Fibroblast of pulmonary artery (primary cell): ENCODE results near the gene CLIC2.

Experiments
- DNase-seq: peaks from one replicate; pipeline ENCODE4 v3.0.0-alpha.2; 2010; ENCODE audit warnings: low read depth
- H3K4me3 ChIP-seq: replicated peaks from 2 replicates; pipeline ENCODE4 v1.5.1; 2011; ENCODE audit warnings: low read depth, mild to moderate bottlenecking, control low read depth, low read length, moderate library complexity
- TF ChIP-seq, protein P1 (sequence below): IDR thresholded peaks from 2 replicates; pipeline ENCODE4 v1.5.1; 2011; ENCODE audit warnings: mild to moderate bottlenecking, control low read depth, low read length, inconsistent platforms; ENCODE audit errors: missing control alignments

CLIC2 gene

DNA sequence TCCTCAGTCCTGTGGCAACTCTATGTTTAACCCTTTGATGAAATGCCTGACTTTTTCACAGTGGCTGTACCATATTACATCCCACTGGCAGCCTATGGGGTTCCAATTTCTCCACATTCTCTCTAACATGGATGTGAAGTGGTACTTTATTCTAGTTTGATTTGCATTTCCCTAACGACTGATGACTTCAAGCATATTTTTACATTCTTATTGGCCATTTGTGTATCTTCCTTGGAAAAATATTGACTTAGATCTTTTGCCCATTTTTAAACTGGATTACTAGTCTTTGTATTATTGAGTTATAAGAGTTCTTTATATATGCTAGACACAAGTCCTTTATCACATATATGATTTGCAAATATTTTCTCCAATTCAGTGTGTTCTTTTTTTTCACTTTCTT lies 68.0 kb downstream of the CLIC2 start:
- TF ChIP-seq, protein P1, sequence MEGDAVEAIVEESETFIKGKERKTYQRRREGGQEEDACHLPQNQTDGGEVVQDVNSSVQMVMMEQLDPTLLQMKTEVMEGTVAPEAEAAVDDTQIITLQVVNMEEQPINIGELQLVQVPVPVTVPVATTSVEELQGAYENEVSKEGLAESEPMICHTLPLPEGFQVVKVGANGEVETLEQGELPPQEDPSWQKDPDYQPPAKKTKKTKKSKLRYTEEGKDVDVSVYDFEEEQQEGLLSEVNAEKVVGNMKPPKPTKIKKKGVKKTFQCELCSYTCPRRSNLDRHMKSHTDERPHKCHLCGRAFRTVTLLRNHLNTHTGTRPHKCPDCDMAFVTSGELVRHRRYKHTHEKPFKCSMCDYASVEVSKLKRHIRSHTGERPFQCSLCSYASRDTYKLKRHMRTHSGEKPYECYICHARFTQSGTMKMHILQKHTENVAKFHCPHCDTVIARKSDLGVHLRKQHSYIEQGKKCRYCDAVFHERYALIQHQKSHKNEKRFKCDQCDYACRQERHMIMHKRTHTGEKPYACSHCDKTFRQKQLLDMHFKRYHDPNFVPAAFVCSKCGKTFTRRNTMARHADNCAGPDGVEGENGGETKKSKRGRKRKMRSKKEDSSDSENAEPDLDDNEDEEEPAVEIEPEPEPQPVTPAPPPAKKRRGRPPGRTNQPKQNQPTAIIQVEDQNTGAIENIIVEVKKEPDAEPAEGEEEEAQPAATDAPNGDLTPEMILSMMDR = no peak
- no peak for DNase-seq
- no peak overlapping the region for H3K4me3 ChIP-seq

DNA sequence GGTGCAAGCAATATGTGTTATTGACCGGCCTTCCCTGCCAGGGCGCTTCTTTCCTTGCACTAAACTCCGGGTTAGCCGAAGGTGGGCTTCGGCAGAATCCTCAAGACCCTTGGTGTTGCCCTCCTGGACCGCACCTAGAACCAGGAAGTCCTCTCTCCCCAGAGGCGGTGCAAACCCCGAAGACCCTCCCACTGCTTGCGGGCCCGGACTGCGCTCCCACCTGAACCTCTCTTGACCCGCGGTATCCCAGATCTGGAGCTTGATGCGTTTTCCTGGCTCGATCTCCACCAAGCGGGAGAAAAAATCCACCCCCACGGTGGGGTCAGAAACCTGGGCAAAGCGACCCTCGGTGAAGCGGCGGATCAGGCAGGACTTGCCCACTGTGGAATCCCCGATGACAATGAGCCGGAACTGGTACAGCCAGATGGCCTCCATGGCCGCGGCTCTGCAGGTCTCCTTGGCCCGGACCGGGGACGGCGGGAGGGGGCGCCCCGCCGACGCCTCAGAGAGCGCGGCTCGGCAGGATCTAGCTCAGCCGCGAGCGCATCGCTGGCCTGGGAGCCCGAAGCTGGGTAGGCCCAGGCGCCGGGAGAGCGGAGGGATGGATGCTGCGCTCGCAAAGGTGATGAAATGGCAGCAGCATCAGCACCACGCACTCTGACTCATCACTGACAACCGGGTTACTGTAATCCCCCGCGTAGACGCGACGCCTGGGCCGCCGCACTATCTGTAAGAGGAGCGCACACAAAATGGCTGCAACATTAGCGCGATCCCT lies 70.4 kb downstream of the CLIC2 start, which contains the start of gene RAB39B:
Gene RAB39B (minus strand): TSS at position 638 of the 775 bp plus-strand sequence. CDS start 203 bp downstream, at position 435.
- TF ChIP-seq, protein P1 = no peak
- peak; percentile 56 for DNase-seq
- H3K4me3 ChIP-seq = no peak within 1 kb of the TSS

DNA sequence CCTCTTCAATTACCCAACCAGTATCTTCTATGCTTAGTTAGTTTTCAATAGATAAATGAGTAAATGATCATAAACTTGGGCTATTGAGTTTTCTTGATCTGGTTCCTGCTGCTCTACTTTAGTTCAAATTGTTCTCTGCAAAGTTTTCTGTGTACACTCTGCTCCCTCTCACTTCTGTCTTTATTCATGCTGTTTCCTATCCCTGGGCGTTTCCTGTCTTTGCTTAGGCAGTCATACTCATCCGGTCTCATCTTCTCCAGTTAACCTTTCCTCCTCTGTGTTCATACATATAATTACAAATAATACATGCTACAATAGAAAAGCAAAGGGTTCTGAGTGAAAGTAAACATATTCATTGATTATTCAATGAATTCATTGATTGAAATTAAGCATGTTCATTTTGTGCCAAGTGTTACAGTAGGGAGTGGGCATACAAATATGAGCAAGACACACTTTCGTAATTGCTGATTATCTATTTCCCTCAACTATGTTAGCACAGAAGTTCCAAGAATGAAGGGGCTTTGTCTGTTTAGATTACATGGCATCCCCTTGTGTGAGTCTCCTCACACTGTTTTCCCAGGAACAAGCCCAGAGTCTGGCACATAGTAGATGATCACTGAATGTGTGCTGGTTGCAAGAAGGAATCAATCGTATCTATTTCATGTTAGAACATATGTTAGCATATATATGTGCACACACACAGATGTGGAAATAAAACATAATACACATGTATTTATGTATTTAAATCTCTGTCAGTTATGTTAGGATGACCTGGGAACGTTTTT lies 71.3 kb downstream of the CLIC2 start:
- no peak for DNase-seq
- no peak overlapping the region for H3K4me3 ChIP-seq
- TF ChIP-seq, protein P1 = no peak

DNA sequence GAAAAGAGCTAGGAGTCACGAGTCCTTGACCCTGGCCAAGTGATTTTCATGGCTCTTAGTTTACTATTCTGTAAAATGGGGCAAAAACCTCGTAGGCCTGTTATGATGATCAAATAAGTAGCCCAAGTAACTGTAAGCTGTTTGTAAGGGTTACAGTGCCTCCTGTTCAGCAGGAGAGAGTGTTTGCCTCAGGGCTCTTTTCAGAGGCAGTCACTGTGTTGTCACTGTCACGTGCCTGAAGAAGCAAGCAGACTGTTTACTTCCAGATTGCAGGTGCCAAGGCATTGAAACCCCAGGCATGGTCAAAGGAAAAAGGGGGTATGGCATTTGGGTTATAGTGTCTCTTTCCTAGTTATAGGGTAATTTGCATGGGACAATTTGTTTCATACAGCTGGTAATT lies 74.7 kb downstream of the CLIC2 start:
- DNase-seq = no peak
- H3K4me3 ChIP-seq = no peak overlapping the region
- TF ChIP-seq, protein P1 = no peak

DNA sequence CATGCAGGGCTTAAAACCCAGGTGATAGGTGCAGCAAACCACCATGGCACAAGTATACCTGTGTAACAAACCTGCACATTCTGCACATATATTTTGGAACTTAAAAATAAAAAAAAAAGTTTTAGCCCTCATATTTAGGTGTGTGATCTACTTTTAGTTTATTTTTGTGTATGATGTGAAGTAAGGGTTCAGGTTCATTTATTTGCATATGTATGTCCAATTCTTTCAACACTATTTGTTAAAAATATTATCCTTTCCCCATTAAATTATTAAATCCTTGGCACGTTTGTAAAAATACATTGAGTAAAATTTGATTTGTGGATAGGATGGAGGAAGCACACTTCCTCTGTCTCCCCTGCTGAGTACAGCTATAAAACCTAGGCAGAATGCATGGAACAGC lies 83.0 kb downstream of the CLIC2 start:
- TF ChIP-seq, protein P1 = no peak
- DNase-seq = no peak
- no peak overlapping the region for H3K4me3 ChIP-seq

DNA sequence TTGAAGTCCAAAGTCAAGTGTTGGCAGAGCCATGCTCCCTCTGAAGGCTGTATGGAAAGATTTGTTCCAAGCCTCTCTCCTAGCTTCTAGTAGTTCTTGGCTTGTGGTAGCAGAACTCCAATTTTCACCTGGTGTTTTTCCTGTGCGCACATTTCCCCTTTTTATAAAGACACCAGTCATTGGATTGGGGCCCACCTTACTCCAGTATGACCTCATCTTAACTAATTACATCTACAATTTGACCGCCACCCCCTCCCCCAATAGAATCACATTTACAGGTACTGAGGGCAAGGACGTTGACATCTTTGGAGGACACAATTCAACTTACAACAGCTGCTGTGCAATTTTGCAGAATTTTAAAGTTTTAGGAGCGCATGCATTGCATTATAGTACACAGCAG lies 86.9 kb downstream of the CLIC2 start:
- no peak overlapping the region for H3K4me3 ChIP-seq
- TF ChIP-seq, protein P1 = no peak
- no peak for DNase-seq
